NCI-H2107 treated with DMSO at 0.1 percent for 48 hours (cell line): ENCODE data around the gene MRO.
"Not testable (repeated sequence)": the region's sequence is repeated elsewhere in the genome, so short reads cannot be mapped to it uniquely, and the experiment has no call there.

Experiments
- DNase-seq: peaks from one replicate; lab custom pipeline; 2025; ENCODE audit not compliant: unreplicated experiment; lab: John Stamatoyannopoulos, UW

MRO gene

DNA sequence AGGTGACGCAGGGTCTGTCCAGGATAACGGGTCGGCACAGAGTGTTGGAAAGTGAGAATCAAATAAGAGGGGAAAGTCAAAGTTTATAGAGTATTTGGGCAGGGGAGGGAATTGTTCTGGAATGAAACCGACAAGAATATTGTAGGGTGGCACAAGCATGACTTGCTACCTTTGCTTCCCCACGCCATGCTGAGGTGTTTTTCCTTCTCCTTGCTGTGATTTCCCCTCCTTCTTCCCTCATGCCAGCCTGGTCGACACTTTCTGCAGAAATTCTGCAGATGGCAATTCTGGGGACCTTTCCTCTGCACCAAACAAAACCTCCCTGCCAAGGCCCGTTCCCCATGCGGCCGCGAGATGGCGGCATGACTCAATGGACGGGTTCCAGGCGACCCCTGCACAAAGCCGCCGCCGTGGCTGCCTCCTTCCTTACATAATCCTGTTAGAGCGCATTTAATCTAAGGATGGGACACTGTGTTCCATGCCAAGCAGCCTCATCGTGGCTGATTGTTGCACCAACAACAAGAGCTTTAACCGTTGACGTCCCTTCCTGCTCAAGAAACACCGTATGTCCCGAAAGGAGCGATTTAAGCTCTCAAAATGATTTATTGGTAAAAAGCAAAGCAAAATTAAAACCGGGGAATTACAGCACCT is at the start of gene MRO:
Gene MRO (minus strand): TSS at position 289 of the 651 bp plus-strand sequence. CDS start 10,616 bp downstream, outside the sequence.
- peak; percentile 85 for DNase-seq

DNA sequence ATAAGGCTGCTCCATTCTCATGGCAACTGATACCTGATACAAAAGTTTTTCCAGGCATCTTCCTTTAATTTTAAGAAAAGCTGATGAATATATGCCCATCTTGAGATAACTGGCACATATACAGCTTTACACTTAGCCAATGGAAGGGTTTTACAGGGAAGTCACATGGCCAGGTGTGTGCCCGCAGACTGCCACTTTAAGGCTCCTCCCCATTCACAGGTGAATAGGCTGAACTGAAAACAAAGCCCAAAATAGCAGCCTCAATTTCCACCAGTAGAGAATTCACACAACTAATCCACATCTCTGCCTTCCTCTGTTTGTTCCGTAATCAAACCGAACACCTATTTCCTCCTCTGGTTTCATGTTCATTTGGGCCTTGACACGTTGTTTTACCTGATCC is 49.3 kb upstream of the MRO start:
- DNase-seq = peak; percentile 87

DNA sequence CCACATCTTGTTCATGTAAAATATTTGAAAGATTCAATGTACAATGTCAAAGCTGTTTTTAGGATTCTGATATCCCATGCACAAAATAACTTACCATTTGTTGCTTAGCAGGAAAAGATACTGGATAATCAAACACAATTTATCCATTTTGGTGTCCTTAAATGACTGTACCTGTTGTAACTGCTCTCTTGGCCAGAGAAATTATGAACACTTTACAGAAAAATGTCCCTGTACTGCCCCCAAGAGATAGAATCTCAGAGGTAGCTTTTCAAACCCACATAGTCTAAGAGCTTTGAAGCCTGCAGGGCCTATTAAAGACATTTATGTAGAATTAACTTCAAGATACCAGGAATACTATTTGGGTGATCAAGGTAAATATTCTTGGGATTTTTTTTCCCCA is 46.9 kb upstream of the MRO start:
- peak; percentile 69 for DNase-seq

DNA sequence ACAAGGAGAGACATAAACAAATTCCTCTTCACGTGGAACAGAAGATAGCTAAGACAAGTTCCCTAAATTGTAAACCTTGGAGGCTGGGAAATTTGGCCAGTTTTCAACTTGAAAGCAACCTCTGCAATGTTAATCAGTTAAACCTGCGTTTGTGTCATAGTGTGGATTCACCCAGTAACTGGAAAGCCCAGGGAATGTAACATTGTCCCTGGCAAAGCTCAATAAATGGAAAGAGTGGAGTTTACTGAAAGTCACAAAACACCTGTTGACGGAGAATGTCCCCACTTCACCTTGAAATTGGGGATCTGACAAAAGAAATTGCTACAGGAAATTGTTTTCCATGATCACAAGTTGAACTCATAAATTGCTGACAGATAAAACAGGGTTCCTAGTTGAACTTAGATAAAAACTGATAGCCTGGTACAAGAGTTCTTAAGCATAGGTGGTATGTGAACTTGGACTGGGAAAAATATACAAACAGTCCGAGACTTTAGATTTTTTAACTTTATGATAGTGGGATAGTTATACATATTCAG is 44.1 kb upstream of the MRO start:
- DNase-seq = no peak

DNA sequence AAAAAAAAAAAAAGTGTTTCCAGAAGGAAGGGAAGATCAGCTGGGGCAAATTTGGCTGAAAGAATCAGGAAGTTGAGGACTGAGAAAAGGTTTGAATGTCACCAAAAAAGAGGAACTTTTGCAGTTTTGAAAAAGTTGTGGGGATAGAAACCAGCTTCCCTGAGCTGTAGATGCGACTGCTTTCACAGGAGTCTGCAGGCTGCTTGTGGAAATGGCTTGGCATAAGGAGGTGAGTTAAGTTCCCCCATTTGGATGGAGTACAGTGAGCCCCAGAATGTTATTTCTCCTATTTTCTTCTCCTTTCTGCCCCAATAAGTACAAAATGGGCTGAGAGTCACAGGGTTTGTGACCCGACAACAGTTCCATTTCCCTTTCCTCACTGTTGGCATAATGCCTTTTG is 42.6 kb upstream of the MRO start:
- no peak for DNase-seq

DNA sequence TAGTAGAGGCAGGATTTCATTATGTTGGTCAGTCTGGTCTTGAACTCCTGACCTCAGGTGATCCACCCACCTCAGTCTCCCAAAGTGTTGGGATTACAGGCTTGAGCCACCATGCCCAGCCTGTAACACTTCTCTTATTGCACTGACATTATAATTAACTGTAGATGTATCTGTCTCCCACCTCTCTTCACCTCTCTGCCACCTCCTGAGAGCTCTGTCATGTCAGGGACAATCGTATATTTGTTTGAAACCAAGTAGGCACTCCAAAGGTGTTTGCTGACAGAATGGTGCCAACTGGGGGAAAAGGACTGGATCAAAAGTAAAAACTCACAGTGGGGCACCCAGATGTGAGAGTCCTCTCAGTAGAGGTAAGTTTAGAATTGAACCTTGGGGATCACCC is 41.8 kb upstream of the MRO start:
- no peak for DNase-seq

DNA sequence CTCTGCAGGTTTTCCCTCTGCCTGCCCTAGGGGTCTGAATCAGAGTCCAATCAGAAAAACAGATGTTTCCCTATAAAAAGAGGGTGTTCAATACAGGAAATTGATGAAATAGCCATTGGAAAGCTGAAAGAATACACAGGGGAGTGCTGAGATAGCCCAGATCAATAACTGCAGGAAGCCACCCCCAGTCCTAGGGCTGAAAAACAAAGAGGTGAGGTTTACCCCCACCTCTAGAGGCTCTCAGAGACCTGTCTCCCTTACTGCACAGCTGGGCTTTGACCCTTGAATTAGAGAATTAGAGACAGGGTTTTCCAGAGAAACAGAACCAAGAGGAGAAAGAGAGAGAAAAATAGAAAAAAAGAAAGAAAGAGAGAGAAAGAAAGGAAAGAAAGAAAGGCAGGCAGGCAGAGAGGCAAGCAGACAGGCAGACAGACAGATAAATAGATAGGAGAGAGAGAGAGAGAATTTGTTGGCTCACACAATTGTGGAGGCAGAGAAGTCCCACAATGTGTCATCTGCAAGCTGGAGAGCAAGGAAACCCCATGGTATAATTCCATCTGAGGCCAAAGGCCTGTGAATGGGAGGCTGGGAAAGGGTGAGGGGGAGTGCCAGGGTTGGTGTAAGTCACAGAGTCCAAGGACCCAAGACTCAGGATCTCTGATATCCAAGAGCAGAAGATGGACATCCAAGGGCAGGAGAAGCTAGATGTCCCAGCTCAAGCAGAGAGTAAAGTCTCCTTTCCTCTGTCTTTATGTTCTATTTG is 40.2 kb upstream of the MRO start:
- no peak for DNase-seq

DNA sequence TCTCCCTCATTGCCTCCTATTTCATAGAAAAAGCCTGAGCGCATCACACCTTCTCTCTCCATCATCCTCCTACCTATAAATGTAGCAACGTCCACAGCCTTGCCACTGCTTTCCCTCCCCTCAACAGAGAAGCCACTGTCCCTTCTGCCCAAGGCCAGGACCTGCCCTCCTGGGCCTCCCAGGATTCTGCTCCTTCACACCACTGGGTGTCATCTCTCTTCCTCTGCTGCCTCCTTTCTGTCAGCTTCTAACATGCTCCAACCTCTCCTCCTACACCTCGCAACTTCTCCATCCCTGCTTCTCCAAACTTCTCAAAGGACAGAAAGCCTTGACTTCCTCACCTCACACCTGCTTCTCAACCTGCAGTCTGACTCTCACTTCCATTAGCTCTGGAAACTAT is 37.9 kb upstream of the MRO start:
- DNase-seq = no peak

DNA sequence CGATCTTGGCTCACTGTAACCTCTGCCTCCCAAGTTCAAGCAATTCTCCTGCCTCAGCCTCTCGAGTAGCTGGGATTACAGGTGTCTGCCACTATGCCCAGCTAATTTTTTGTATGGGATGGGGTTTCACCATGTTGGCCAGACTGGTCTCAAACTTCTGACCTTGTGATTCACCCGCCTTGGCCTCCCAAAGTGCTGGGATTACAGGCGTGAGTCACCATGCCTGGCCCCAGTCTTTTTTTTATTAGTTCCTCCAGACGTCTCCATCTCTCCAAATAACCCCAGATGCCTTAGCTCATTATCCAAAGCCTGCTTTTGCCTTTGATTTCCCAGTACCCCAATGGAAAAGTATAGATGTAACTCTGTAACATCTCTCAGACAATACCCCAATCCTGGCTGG is 37.4 kb upstream of the MRO start:
- not testable (repeated sequence) for DNase-seq

DNA sequence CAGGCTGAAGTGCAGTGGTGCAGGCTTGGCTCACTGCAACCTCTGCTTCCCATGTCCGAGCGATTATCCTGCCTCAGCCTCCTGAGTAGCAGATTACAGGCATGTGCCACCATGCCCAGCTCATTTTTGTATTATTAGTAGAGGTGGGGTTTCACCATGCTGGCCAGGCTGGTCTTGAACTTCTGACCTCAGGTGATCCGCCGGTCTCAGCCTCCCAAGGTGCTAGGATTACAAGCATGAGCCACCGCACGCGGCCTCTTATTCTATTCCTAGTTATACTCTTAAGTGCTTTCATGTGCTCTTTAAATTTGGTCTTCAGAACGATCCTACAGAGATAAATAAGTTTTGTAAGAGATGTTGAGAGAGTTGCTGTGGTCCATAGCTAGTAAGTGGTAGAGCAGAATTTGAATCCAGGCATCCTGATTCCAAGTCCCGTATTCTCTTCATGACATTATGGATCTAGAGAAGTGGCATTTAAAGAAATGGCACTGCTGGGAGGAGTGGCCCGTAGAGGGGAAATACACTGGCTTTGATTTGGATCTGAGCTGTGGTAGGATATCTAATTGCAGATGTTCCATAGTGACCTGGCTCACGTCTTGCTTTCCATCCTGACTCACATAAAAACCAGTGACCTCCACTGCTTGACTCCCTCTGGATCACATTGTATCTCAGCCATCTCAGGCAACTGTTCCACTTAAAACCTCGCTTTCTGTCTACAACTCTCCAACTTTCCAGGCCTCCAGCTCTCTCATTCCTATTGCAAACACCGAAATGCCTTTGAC is 36.4 kb upstream of the MRO start:
- DNase-seq = no peak

DNA sequence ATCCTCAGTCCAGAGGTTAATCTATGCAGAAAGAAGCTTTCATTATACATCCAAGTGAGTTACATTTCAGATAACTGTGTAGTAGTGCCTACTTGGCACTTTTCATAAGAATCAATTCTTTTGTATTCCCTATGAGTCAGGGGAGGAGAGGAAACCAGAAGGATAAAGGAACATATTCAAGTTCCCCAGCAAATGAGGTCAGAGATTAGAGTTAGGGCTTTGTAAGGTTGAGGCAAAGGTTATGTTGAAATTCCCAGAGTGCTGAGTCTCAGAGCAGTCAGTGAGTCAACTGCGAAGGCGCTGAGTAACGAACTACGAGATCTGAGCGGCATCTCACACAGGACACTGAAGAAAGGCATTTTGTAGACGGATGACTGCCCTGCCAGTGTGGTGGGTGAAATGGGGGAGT is 34.1 kb upstream of the MRO start:
- DNase-seq = no peak

DNA sequence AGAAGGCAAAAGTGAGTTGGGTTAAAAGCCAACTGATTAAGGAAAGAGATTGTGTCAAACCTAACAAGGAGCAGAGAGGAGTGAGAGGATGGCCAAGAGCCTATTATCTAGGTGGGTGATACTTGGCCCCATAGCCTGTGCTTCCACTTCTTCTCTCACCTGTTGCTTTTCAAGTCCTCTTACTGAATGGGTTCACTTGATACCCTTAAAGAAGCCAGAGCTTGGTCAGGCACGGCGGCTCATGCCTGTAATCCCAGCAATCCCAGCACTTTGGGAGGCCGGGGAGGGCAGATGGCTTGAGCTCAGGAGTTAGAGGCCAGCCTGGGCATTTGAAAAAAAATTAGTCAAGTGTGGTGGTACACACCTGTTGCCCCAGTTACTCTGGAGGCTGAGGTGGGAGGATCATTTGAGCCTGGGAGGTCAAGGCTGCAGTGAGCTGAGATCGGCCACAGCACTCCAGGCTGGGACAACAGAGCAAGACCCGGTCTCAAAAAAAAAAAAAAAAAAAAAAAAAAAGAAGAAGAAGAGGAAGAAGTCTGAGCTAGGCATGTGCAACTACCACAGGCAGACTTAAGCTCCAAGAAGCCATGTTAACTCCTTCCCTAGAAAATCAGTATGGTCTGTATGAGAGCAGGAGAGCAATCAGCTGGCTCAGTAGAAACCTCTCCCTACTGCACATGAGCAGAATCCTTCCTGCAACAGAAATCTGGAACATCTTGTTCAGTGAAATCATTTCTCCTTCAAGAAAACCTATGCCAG is 30.7 kb upstream of the MRO start:
- no peak for DNase-seq

DNA sequence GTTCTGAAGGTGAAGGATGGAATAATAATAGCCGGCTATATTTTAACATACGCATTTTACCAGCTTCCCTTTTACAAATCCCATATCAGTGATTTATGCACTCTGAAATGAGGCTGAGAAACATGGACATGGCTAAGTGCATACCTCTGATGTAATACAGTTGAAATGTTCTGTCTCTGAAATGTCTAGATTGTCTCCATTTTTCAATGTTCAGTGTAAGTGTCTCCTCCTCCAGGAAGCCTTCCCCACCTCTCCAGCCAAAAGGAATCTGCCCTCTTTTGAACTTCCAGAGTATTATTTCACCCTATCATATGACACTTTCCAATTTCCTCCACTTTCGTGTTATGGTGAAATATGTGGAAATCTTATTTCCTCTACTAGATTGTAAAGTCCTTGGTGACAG is 29.6 kb upstream of the MRO start:
- no peak for DNase-seq

DNA sequence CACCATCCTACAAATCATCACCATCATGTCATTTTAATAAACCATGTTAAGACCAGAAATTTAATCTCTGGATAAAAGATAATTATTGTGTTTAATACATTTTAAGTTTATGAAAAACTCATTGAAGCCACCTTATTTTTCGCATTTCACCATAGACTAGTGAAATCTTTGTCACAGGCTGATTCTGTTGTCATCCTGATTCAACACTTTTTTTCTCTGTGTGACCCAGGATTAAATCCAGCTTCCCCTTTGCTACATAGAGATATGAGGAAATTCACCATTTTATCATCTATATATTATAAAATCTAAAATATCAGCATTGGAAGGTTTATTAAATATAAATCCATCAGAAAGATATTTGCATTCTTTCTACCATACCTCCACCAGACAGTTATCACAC is 29.2 kb upstream of the MRO start:
- no peak for DNase-seq

DNA sequence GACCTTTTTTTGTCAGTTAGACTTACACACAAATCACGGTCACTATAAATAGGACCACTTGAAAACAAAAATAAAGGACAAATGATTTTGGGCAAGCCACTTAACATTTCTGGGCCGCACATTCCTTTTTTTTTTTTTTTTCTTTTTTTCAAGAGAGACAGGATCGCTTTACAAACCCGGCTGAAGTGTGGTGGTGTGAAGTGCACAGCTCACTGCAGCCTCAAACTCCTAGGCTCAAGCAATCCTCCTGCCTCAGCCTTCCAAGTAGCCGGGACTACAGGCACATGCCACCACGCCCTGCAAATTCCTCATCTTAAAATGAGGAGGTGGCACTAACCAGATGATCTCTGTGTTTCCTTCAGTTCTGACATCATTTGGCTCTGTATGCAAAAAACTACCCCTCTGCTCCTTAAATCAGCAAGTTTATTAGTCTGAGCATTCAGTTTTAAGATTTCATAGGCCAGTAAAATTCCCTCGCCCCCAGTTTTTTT is 28.3 kb upstream of the MRO start:
- DNase-seq = no peak

DNA sequence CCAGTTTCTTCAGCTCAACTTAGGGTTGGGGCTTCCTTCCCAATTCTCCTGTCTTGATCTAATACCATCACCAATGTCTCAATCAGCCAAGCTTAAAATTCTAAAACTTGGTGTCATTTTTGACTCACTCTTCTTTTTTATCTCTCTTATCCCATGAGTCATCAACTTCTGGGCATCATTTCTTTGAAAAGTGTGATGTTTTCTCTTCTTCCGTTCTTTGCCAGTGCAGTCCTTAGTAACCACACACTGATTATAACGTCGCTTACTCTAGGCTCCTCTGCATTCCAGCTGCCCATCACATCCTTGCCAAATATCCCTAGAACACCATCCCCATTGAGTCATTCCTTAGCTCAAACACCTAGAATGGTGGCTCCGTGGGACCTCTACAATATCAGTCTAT is 27.4 kb upstream of the MRO start:
- no peak for DNase-seq

DNA sequence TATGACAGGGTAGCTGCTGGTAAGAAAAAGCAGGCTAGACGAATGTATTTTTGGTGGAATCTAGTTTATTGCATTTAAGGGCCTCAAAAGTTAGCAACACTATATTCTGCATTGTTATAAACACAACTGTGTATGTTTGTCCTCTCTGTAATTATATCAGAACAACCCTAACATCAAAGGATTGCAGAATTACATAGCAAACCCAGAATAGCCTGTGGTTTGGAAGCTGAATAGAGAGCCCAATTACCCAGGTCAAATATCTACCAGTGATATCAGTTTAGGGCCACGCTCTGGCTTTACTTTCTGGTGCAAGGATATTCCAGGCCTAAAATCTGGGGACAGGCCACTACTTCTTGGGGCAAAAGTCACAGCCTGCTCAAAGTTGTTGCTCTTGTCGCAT is 25.1 kb upstream of the MRO start:
- DNase-seq = no peak

DNA sequence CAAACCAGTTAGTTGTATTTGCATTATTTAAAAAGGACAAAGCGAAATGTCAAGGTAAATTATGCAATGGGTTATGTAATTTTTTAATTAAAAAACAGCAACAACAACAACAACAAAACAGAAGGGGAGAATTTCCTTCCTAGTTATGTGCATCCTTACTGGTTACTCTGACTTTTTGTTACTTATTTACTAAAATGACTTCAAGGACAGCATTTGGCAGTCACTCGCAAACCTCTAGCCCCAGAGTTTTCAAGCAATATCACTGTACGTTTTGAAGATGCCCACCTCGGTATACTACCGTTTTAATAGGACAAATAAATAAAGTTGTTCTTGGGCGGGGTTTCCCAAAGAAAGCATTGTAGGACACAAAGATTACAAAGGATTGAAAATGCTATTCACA is 24.7 kb upstream of the MRO start:
- no peak for DNase-seq

DNA sequence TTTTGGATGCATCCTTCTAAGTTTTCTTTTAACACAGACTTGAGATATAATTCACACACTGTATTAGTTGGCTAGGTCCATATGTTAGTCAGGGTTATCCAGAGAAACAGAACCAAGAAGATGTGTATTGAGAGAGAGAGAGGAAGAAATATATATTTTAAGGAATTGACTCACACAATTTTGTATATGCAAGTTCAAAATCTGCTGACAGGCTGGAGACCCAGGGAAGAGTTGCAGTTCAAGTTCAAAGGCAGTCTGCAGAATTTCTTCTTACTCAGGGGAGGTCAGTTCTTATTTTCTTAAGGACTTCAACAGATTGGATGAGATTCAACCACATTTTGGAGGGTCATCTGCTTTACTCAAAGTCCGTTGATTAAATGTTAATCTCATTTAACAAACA is 23.0 kb upstream of the MRO start:
- no peak for DNase-seq

DNA sequence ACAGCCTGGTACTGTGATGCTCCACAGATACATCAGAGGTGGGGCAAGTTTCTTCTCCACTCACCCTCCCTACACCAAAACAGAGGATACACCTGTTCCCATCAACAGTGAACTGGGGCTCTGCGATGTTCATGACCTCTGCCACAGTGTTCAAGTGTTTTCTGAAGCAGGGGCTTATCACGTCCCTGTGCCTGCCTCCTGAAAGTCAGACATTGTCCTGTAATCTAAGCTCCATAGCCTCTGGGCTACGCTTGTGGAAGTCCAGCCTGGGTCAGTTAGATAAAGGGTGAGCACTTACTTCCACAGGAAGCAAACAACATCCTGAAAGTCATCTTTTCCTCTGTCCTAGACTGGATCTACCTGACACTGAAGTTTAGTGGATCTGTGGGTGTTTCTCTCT is 20.2 kb upstream of the MRO start:
- no peak for DNase-seq

DNA sequence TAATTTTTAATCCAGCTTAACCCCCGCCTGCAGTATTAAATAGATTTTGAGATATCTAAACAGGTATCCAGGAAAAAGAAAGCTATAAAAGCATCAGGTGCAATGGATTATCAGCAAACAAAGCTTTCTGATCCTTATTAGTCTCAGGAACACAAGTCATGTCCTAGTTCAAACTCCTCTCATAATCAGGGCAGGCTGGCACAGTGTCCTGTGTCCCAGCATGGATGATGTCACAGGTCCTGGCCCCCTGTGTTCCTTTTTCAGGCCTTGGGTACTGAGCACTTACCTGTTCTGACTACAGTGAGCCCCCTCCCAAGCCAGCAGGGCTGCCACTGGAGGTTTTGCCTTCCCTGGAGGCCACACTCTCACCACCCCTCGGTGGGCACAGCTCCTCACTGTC is 19.5 kb upstream of the MRO start:
- DNase-seq = no peak
